GM18502 (cell line): Measurements from ENCODE around the gene MYO18A.

Experiments used
- ATAC-seq: cut with Tn5 transposase; IDR thresholded peaks from one replicate; pipeline ENCODE4 v1.9.1; 2021; ENCODE audit warnings: mild to moderate bottlenecking; ENCODE audit not compliant: unreplicated experiment, poor library complexity

Gene MYO18A

DNA sequence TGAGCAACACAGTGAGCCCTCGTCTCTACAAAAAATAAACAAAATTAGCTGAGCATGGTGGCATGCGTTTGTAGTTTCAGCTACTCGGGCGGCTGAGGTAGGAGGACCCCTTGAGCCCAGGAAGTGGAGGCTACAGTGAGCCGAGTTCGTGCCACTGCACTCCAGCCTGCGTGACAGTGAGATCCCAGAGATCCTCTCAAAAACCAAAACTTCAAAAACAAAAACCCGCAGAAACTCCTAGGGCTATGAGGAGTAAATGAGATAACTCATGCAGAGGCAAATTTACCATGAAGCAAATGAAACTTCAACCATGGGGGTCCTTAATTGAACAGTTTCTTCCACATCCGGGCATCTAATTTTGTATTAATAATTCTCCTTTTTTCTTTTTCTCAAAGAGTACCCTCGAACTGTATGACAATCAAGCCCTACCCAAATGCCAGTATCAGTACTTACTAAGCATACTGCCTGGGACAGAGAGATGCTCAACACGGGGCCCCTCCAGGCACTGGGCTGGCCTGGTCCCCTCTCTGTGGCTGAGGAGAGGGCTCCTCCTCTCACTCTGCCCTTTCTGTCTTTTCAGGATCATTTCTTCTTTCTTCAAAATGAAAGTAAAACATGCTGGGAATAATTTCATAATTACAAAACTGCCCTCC lies 138.0 kb downstream of the MYO18A start:
- no peak for ATAC-seq

DNA sequence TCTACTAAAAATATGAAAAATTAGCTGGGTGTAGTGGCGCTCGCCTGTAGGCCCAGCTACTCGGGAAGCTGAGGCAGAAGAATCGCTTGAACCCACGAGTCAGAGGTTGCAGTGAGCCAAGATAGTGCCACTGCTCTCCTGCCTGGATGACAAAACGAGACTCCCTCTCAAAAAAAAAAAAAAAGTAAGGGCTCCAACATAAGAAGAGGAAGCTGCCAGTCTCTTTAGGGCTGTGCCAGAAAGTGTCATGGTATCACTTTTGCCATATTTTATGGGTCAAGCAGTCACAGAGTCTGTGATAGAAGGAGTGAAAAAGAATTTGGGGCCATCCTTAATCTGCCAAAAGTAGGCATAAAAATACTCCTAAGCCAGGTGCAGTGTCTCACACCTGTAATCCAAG lies 138.6 kb downstream of the MYO18A start:
- ATAC-seq = no peak

DNA sequence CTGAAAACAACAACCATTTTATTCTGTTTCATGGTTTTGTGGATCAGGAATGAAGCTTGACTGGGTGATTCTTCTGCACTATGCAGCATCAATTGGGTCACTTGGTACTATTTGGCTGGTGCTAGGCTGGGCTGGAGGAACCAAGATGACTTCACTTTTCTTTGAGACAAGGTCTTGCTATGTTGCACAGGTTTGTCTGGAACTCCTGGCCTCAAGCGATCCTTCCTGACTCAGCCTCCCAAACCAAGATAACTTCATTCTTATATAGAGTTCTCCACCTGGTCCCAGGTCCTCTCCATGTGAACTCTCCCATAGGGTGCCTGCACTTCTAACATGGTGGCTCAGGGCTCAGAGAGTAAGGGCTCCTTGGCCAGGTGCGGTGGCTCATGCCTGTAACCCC lies 139.1 kb downstream of the MYO18A start:
- ATAC-seq = no peak

DNA sequence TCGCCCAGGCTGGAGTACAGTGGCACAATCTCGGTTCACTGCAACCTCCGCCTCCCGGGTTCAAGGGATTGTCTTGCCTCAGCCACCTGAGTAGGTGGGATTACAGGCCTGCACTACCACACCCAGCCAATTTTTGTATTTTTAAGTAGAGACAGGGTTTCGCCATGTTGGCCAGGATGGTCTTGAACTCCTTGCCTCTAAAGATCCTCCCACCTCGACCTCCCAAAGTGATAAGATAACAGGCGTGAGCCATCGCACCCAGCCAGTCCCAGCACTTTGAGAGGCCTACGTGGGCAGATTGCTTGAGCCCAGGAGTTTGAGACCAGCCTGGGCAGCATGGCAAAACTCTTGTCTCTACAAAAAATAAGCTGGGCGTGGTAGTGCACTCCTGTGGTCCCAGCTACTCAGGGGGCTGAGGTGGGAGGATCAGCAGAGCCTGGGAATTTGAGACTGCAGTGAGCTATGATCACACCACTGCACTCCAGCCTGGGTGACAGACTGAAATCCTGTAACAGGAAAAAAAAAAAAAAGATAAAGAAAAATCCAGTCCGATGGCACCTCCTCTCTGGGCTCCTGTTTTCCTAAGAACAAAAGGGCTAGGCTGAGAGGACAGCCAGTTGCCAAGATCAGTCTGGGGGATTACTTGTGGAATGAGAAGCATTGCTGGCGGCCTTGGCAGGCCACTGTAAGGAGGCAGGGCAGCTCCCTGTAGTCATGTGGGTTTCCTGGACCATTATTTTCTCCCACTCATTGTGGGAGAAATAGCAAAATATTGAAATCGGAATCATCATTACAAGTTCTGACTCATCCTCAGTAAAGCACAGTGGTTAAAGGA lies 140.2 kb downstream of the MYO18A start:
- no peak for ATAC-seq

DNA sequence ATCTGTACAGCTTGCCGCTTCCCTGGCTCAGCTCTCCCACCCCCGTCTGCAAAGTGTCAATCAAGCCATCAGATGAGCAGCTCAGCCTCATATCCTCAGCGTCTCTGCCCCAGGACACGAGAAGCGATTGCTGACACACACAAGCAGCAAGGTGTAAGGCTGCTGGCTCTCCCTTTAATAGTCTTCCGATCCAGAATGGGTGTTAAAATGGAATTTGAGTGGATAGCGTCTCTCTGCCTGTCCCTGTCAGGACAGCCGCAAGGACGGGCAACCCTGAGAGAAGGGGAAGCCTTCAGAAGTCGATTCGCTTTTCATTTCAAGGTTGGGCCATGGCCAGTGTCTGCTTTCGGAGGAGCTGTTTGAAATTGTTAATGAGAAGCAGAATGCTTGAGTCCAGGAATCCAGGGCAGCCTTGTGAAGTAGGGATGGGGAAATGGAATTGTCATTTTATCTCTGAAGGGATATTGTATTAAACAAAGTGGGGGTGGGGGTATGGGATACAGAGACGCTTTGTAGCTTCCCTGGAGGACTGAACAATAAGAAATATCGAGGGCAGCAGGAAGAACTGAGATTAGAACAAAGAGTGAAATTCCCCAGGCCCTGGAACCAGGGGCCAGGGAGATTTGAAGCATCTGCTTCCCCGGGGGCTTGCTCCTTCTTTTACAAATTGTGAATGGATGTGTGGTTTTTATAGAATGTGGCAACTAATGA lies 142.0 kb downstream of the MYO18A start:
- no peak for ATAC-seq

DNA sequence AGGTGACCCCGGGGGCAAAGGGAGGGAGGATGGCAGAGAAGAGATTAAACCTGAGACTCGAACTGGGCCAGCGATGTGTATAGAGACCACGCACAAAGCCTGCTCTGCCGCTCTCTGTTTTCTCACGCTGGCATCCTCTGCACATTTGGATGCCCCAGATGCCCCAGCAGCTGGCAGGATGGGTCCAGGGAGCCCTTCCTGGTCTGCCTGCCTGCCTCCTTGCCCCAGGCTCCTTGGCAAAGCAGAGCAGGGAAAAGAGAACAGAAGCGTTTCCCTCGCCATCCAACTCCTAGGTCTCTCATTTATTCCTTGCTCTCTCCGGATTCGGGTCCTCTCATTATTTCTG lies 142.5 kb downstream of the MYO18A start:
- no peak for ATAC-seq

DNA sequence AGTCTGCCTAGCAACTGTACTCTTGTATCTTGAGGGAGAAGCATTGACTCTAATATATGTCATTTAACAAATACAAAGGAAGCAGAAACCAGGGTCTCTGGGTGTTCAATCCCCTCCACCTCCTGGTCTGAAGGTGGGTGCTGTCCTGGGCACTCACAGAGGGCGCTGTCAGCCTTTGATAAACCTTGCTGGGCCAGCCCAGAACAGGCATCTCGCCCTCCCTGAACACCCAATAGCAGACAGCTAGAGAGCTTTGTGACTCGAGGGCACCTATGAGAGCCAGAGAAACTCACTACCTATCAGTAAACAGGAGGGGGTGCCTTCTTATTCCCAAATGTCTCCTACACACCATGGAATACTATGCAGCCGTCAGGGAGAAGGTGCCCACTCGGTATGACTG lies 143.6 kb downstream of the MYO18A start:
- ATAC-seq = no peak

DNA sequence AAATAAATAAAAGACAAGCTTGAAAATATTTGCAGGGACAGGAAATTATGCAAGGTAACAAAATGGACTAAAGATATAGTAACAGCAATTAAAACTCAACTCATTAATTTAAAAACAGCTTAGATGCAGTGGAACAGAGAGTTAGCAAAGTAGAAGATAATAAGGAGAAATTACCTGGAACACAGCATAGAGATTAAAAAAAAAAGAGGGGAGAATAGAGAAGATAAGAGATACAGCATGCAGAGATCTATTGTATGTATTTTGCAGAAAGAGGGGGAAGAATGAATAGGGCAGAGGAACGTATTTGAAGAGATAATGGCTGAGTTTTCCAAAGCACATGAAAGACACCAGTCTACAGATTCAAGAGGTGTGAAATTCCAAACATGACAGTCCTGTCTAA lies 145.7 kb downstream of the MYO18A start:
- no peak for ATAC-seq

DNA sequence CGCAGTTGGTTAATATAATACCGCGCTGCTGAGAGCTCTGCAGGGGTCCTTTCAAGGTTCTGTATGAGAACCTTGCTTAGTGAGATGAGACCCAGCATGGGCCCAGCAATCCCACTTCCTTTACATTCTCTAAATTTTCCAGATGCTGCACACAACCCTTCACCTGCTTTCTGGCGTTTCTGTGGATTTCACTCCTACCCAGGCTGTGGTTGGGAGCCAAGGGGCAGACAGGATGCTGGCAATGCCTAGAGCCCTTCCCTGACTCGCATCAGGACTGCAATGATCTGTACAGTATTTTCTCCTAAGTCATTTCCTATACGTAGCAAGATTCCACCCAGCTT lies 147.4 kb downstream of the MYO18A start:
- ATAC-seq = no peak

DNA sequence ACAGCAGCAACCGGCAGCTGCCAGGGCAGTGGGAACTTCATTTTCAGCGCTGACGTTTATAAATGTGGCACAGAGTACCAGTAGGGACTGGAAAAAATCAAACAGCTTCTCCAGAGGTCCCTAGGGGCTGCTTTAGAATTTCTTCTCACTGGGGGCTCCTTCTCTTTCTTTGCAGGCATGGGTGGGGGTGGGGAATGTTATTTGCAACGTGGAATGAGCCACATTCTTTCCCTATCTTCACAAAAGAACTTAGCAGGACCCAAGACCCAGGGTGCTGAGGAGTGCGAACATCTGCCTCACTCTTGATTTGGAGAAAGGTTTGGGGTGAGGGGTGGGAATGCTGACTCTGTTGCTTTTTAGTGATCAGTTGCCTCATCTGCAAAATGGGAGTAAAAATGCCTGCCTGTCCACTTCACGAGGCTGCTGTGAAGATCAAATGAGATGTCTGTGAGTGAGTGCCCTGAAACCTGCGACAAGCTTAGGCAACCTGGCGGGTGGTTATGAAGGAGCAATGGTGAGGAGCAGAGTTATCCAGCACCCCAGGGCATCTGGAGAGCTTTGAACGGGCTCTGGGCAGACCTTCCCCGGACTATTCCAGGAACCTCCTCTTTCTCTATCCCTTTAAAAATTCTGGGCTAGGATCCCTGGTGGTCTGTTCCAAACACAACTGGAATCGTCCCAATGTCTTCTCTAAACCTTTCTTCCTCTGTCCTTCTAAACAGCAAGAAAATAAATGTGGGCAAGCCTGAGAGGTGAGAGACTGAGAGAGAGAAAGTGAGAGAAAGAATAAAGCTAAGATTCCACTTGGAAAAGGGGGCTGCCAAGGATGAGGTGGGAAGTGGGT lies 148.0 kb downstream of the MYO18A start:
- no peak for ATAC-seq

DNA sequence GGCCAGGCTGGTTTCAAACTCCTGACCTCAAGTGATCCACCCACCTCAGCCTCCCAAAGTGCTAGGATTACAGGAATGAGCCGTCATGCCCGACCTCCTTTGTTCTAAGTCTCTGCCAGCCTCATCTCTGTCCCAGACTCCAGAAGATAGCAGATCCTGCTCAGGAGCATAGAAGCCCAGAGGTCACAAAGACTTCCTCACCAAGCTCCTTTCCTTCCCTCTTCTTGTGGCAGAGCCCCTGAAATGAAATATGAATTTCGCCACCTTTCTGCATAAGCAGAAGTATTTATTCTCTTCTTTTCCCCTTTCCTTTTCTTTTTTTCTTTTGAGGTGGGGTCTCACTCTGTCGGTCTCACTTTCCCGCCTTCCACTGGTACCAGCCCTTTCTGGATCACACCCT lies 148.7 kb downstream of the MYO18A start:
- ATAC-seq = no peak

DNA sequence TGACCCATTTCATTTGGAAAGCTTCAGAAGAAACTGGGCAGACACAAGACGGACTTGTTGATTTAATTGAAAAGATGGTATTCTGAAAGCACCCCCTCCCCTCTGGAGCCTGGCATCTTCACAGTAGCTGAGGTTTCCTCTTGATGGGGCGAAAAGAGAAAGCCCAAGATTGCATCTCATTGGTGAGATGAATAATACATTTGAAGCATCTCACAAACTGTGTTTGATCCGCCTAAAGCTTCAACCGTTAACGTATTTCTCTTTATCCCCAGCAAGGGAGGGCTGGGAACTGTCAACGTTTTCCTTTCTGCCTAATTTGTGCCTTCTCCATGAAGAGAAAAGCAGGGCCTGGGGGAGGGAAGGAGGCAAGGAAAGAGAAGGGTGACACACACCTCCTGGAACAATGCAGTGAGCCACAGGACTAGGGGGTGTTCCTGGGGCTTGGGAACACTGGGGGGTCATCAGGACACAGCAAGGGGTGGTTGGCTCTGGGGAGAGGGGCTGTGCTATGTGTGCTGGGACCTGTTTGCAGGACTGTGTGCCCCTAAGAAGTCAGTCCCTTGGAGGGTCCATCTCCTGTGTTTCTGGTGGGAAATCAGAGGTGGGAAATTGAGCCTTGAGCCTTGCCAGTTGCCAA lies 155.8 kb downstream of the MYO18A start:
- no peak for ATAC-seq

DNA sequence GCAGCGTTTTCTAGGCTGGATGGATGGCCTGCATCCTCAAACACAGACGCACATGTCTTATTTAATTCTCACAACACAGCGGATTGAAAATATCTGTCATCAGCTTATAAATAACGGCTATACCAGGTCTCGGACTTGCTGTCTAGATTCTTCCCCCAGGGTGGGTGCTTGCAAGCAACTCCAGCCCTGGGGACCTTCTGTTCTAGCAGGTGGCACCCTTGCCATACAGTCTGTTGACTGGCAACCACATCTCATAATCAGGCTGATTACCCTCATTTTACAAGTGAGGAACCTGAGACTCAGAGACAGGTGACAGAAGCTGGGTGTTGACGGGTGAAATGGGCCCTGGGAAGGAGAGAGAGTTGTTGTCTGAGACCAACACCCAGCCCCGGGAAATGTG lies 158.1 kb downstream of the MYO18A start:
- no peak for ATAC-seq

DNA sequence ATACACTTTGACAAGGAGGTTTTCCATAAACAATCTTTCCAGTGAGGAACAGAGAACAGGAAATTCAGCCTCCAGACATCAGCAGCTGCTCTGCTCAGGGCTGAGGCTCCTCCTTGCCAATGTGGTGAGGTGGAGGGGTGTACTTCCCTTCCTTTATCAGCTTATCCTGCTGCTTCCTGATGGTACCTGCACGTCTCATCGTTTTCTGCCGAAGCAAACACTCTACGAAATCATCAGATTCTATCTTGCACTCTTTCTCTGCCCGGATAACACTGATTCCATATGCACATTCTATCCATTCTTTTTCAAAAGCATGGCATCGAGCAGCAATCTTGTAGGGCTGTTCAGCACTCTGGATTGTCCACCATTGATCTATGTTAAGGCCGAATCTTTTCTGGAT lies 159.0 kb downstream of the MYO18A start:
- no peak for ATAC-seq
